ENCODE data around the gene RGS7. TPM values are rescaled to one million over a fixed set of nuclear protein-coding genes. Genes with fewer than 3 reads are reported as not detected.

Gene RGS7
- total RNA-seq, 3 donors from 2014 or later (not counting 1 experiment from before 2014, with no cell fraction given), result not detected

GRCh38 chr1:241101622-241102021 is 255.4 kb downstream of the RGS7 start:
- Mint-ChIP-seq H3K36me3 (no peaks in the 10 kb centered on the region), H3K4me3 (no peak overlapping the region), H3K27ac (no peak overlapping the region), H3K27me3 (ENCODE audit: low read depth in 2 of 2) (no peaks in the 10 kb centered on the region), H3K4me1 (no peaks in the 10 kb centered on the region), H3K9me3 (peaks cover 4 to 10% of the 10 kb centered on the region in 2 donors)
- 64% methylated on average over 1 of the region's 3 CpGs for WGBS (ENCODE audit: insufficient coverage)
- Histone ChIP-seq H3K4me1 (ENCODE audit: control insufficient read depth, insufficient read depth, low read length) (no peaks in the 10 kb centered on the region), H3K27me3 (ENCODE audit: control insufficient read depth, insufficient read depth, low read length) (no peaks in the 10 kb centered on the region), H3K4me3 (ENCODE audit: low read length) (no peak overlapping the region), H3K36me3 (ENCODE audit: control insufficient read depth, insufficient read depth, low read length) (no peaks in the 10 kb centered on the region), H3K27ac (ENCODE audit: low read length) (no peak overlapping the region), H3K9me3 (ENCODE audit: control insufficient read depth, insufficient read depth, low read length) (no peaks in the 10 kb centered on the region)
- TF ChIP-seq CTCF (IDR thresholded peaks at IDR 0.05), result no peak
- no peak for DNase-seq
- ATAC-seq, result no peak
- intact Hi-C loops (cut with micrococcal nuclease), result no loop called here

GRCh38 chr1:241097479-241097878 is 259.5 kb downstream of the RGS7 start:
- Mint-ChIP-seq H3K36me3 (no peaks in the 10 kb centered on the region), H3K27ac (no peak overlapping the region), H3K4me1 (no peaks in the 10 kb centered on the region), H3K27me3 (ENCODE audit: low read depth in 2 of 2) (no peaks in the 10 kb centered on the region), H3K4me3 (no peak overlapping the region), H3K9me3 (peaks cover 4 to 10% of the 10 kb centered on the region in 2 donors)
- intact Hi-C loops (cut with micrococcal nuclease), result no loop called here
- TF ChIP-seq CTCF (IDR thresholded peaks at IDR 0.05), result no peak
- Histone ChIP-seq H3K9me3 (ENCODE audit: control insufficient read depth, insufficient read depth, low read length) (no peaks in the 10 kb centered on the region), H3K27me3 (ENCODE audit: control insufficient read depth, insufficient read depth, low read length) (no peaks in the 10 kb centered on the region), H3K36me3 (ENCODE audit: control insufficient read depth, insufficient read depth, low read length) (no peaks in the 10 kb centered on the region), H3K4me3 (ENCODE audit: low read length) (no peak overlapping the region), H3K27ac (ENCODE audit: low read length) (no peak overlapping the region), H3K4me1 (ENCODE audit: control insufficient read depth, insufficient read depth, low read length) (no peaks in the 10 kb centered on the region)
- 94% methylated on average over 5 of the region's 5 CpGs for WGBS (ENCODE audit: insufficient coverage)
- no peak for DNase-seq
- ATAC-seq, result no peak

- 78% methylated on average over 4 of the region's 4 CpGs for WGBS (ENCODE audit: insufficient coverage)
- intact Hi-C loops (cut with micrococcal nuclease), result no loop called here
- Histone ChIP-seq H3K27ac (ENCODE audit: low read length) (no peak overlapping the region), H3K9me3 (ENCODE audit: control insufficient read depth, insufficient read depth, low read length) (no peaks in the 10 kb centered on the region), H3K27me3 (ENCODE audit: control insufficient read depth, insufficient read depth, low read length) (no peaks in the 10 kb centered on the region), H3K4me1 (ENCODE audit: control insufficient read depth, insufficient read depth, low read length) (no peaks in the 10 kb centered on the region), H3K36me3 (ENCODE audit: control insufficient read depth, insufficient read depth, low read length) (no peaks in the 10 kb centered on the region), H3K4me3 (ENCODE audit: low read length) (no peak overlapping the region)
- no peak for ATAC-seq
- no peaks in the 10 kb centered on the region for H3K4me1 Mint-ChIP-seq
- no peaks in the 10 kb centered on the region for H3K36me3 Mint-ChIP-seq
- TF ChIP-seq CTCF (IDR thresholded peaks at IDR 0.05), result no peak
- DNase-seq, result no peak
- no peaks in the 10 kb centered on the region for H3K27me3 Mint-ChIP-seq (ENCODE audit: low read depth in 2 of 2)
- no peak overlapping the region for H3K27ac Mint-ChIP-seq
- peaks cover 4 to 9% of the 10 kb centered on the region in 2 donors for H3K9me3 Mint-ChIP-seq
- no peak overlapping the region for H3K4me3 Mint-ChIP-seq
These were observed 260.0 kb downstream of the RGS7 start for GRCh38 chr1:241096982-241097381.

- TF ChIP-seq CTCF (IDR thresholded peaks at IDR 0.05), result no peak
- Histone ChIP-seq H3K4me3 (ENCODE audit: low read length) (no peak overlapping the region), H3K27ac (ENCODE audit: low read length) (no peak overlapping the region), H3K9me3 (ENCODE audit: control insufficient read depth, insufficient read depth, low read length) (no peaks in the 10 kb centered on the region), H3K27me3 (ENCODE audit: control insufficient read depth, insufficient read depth, low read length) (no peaks in the 10 kb centered on the region), H3K36me3 (ENCODE audit: control insufficient read depth, insufficient read depth, low read length) (no peaks in the 10 kb centered on the region), H3K4me1 (ENCODE audit: control insufficient read depth, insufficient read depth, low read length) (no peaks in the 10 kb centered on the region)
- intact Hi-C loops (cut with micrococcal nuclease), result no loop called here
- Mint-ChIP-seq H3K27me3 (ENCODE audit: low read depth in 2 of 2) (no peaks in the 10 kb centered on the region), H3K27ac (no peak overlapping the region), H3K4me1 (no peaks in the 10 kb centered on the region), H3K9me3 (peaks cover 4 to 8% of the 10 kb centered on the region in 2 donors), H3K36me3 (no peaks in the 10 kb centered on the region), H3K4me3 (no peak overlapping the region)
- DNase-seq (no peak), ATAC-seq (no peak)
- WGBS (ENCODE audit: insufficient coverage), result 88% methylated on average over 3 of the region's 6 CpGs
These were observed 261.2 kb downstream of the RGS7 start for GRCh38 chr1:241095847-241096246.

Data from natural killer cell (primary cell).